Neuronal stem cell (in vitro differentiated cells): Measurements from ENCODE around the gene THY1. TPM values are rescaled to one million over a fixed set of nuclear protein-coding genes. Genes with fewer than 3 reads are reported as not detected.

Experiments used
- DNase-seq: peaks from one replicate; pipeline ENCODE4 v3.0.0-alpha.2; 2013; ENCODE audit warnings: low spot score
- H2AFZ ChIP-seq: one replicate; pipeline ENCODE4 v1.6.1; 2013; ENCODE audit warnings: mild to moderate bottlenecking, low read length, inconsistent platforms
- H2AK5ac ChIP-seq: 2 replicates; pipeline ENCODE4 v1.6.1; 2013; ENCODE audit warnings: low read depth, mild to moderate bottlenecking, inconsistent platforms, low read length, moderate library complexity, mixed read lengths
- H2BK120ac ChIP-seq: 2 replicates; pipeline ENCODE4 v1.6.1; 2013; ENCODE audit warnings: low read depth, mild to moderate bottlenecking, inconsistent platforms, low read length, moderate library complexity, mixed read lengths
- H2BK12ac ChIP-seq: one replicate; pipeline ENCODE4 v1.6.1; 2013; ENCODE audit warnings: low read length, inconsistent platforms
- H2BK15ac ChIP-seq: 2 replicates; pipeline ENCODE4 v1.6.1; 2013; ENCODE audit warnings: mild to moderate bottlenecking, low read length, inconsistent platforms, mixed read lengths
- H2BK5ac ChIP-seq: one replicate; pipeline ENCODE4 v1.6.1; 2013; ENCODE audit warnings: inconsistent platforms, mild to moderate bottlenecking, low read length, moderate library complexity
- H3K14ac ChIP-seq: one replicate; pipeline ENCODE4 v1.6.1; 2013; ENCODE audit warnings: low read length, inconsistent platforms
- H3K18ac ChIP-seq: 2 replicates; pipeline ENCODE4 v1.6.1; 2013; ENCODE audit warnings: low read length, inconsistent platforms
- H3K23ac ChIP-seq: 2 replicates; pipeline ENCODE4 v1.6.1; 2013; ENCODE audit warnings: low read depth, mild to moderate bottlenecking, mixed read lengths, low read length, inconsistent platforms; ENCODE audit not compliant: poor library complexity
- H3K27ac ChIP-seq: replicated peaks from 3 replicates; pipeline ENCODE4 v1.5.1; 2013; ENCODE audit warnings: low read length, inconsistent platforms
- H3K27me3 ChIP-seq, 3 experiments: 2 replicates each; pipeline ENCODE4 v1.6.1; 2013; ENCODE audit warnings: low read length in 3 of 3, mild to moderate bottlenecking in 2 of 3, inconsistent platforms in 1 of 3, low read depth in 1 of 3, mixed read lengths in 1 of 3, moderate library complexity in 1 of 3; ENCODE audit not compliant: control insufficient read depth in 3 of 3, insufficient read depth in 3 of 3
- H3K36me3 ChIP-seq, 2 donors: replicated peaks in 1 of 2; 2 replicates each; pipeline ENCODE4 v1.6.1; 2013; ENCODE audit warnings: low read length in 2 of 2; ENCODE audit not compliant: control insufficient read depth in 2 of 2, insufficient read depth in 2 of 2
- H3K4ac ChIP-seq: 2 replicates; pipeline ENCODE4 v1.6.1; 2013; ENCODE audit warnings: inconsistent platforms, mild to moderate bottlenecking, low read length, moderate library complexity
- H3K4me1 ChIP-seq, 2 donors: 1 replicate in 1 of 2; 2 replicates in 1 of 2; pipeline ENCODE4 v1.6.1; 2013; ENCODE audit warnings: low read length in 2 of 2, low read depth in 1 of 2; ENCODE audit not compliant: control insufficient read depth in 2 of 2, insufficient read depth in 1 of 2
- H3K4me2 ChIP-seq: one replicate; pipeline ENCODE4 v1.6.1; 2013; ENCODE audit warnings: mild to moderate bottlenecking, low read length, inconsistent platforms; ENCODE audit not compliant: insufficient read depth, poor library complexity, severe bottlenecking
- H3K4me3 ChIP-seq, 2 donors: 2 replicates each; pipeline ENCODE4 v1.5.1; 2013; ENCODE audit warnings: low read length in 2 of 2, mild to moderate bottlenecking in 2 of 2, inconsistent platforms in 1 of 2, moderate library complexity in 1 of 2
- H3K79me1 ChIP-seq: one replicate; pipeline ENCODE4 v1.6.1; 2013; ENCODE audit warnings: low read depth, mild to moderate bottlenecking, inconsistent platforms, low read length, moderate library complexity
- H3K9ac ChIP-seq: one replicate; pipeline ENCODE4 v1.6.1; 2013; ENCODE audit warnings: mild to moderate bottlenecking, low read depth, low read length, inconsistent platforms; ENCODE audit not compliant: poor library complexity
- H3K9me3 ChIP-seq, 2 donors: replicated peaks in 1 of 2; 2 replicates each; pipeline versions ENCODE3 to v1.6.1; 2013; ENCODE audit warnings: low read length in 2 of 2, mild to moderate bottlenecking in 2 of 2, inconsistent platforms in 1 of 2, low read depth in 1 of 2, mixed read lengths in 1 of 2, moderate library complexity in 1 of 2; ENCODE audit not compliant: control insufficient read depth in 2 of 2, insufficient read depth in 1 of 2
- H4K8ac ChIP-seq: one replicate; pipeline ENCODE4 v1.6.1; 2013; ENCODE audit warnings: low read depth, mild to moderate bottlenecking, inconsistent platforms, low read length, moderate library complexity
- H4K91ac ChIP-seq: one replicate; pipeline ENCODE4 v1.6.1; 2013; ENCODE audit warnings: low read length, low read depth, mild to moderate bottlenecking, inconsistent platforms; ENCODE audit not compliant: poor library complexity
- WGBS, 2 donors: extraction: QIAGEN DNeasy Blood & Tissue Kit; methylation state at CpG; one replicate each; pipeline ENCODE4 v1.1.7; 2013; ENCODE audit warnings: missing lambda C conversion rate in 2 of 2, mixed read lengths in 1 of 2; ENCODE audit not compliant: insufficient read length in 2 of 2, insufficient replicate concordance in 1 of 2; ENCODE audit errors: extremely low coverage in 2 of 2; 5-methylcytosine and 5-hydroxymethylcytosine counted together
- polyA plus RNA-seq, 2 experiments: library from polyadenylated mRNA; stranded (reverse); fragments of 200-250 nt; gene quantifications; one replicate each; pipeline ENCODE4 v1.2.3, GENCODE V29; 2013

The THY1 gene
- 85.1 TPM for polyA plus RNA-seq (2013, experiment 1 of 2)
- 84.3 TPM for polyA plus RNA-seq (2013, experiment 2 of 2)

DNA sequence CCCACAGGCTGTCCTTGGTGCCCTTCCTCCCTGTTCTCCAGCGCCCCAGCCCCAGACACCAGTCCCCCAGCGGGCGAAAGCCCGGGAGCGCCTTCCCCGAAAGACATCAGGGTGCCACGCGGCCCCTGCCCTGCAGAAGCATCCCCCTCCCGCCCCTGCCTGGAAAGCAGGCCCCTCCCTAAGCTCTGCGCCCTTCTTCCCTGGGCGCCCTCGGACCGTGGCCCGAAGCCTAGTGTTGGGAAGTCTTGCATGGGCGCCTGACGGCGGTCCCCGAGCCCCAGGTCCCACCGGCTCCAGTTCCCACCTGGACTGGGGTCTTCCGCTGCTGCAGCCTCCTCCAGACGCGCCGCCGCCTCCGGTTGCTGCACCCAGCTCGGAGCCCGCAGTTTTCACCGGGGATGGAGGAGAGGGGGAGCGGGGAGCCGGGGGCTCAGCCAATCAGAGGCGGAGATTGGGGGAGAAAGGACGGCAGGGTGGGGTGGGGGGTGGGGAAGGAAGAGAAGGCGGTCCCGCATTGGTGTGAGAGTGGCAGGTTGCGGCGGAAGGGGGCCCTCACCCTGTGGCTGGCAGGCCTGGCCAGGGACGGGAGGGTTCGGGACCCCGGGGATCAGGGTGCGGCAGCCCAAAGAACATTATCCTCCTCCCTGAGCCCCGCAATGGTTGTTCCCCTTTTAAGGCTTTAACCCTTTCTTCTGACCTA is at the start of gene THY1:
Gene THY1 (minus strand): TSS at position 364 of the 700 bp plus-strand sequence. CDS start 2,267 bp downstream, outside the sequence.
- H2AFZ ChIP-seq = peak within 1 kb of the TSS; percentile 97
- H3K27me3 ChIP-seq = peaks cover 0 to 32% (median 0%) of the 10 kb centered on the region in 3 experiments
- peak within 1 kb of the TSS; percentile 42 for H2AK5ac ChIP-seq
- no peak within 1 kb of the TSS for H2BK120ac ChIP-seq
- H3K9ac ChIP-seq = peak within 1 kb of the TSS; percentile 93
- no CpG with 5 or more reads among the region's 41 CpGs for WGBS, 2 donors
- H3K79me1 ChIP-seq = peaks cover 8% of the 10 kb centered on the region
- H4K8ac ChIP-seq = no peak within 1 kb of the TSS
- peaks cover 10 to 16% of the 10 kb centered on the region in 2 donors for H3K36me3 ChIP-seq
- no peak within 1 kb of the TSS for H3K4ac ChIP-seq
- H2BK12ac ChIP-seq = no peak within 1 kb of the TSS
- peak; percentile 67 for DNase-seq
- peak within 1 kb of the TSS; percentile 69 for H3K4me2 ChIP-seq
- H2BK15ac ChIP-seq = peak within 1 kb of the TSS; percentile 6
- H4K91ac ChIP-seq = no peak within 1 kb of the TSS
- H3K23ac ChIP-seq = peak within 1 kb of the TSS; percentile 59
- peak within 1 kb of the TSS; percentile 77 for H3K14ac ChIP-seq
- H3K9me3 ChIP-seq = no peaks in the 10 kb centered on the region
- H3K27ac ChIP-seq = peak within 1 kb of the TSS; percentile 55
- H3K4me3 ChIP-seq = peak within 1 kb of the TSS; percentile 65 to 95
- H3K4me1 ChIP-seq = peaks cover 14 to 15% of the 10 kb centered on the region in 2 donors
- H3K18ac ChIP-seq = peak within 1 kb of the TSS; percentile 81
- H2BK5ac ChIP-seq = peak within 1 kb of the TSS; percentile 55

DNA sequence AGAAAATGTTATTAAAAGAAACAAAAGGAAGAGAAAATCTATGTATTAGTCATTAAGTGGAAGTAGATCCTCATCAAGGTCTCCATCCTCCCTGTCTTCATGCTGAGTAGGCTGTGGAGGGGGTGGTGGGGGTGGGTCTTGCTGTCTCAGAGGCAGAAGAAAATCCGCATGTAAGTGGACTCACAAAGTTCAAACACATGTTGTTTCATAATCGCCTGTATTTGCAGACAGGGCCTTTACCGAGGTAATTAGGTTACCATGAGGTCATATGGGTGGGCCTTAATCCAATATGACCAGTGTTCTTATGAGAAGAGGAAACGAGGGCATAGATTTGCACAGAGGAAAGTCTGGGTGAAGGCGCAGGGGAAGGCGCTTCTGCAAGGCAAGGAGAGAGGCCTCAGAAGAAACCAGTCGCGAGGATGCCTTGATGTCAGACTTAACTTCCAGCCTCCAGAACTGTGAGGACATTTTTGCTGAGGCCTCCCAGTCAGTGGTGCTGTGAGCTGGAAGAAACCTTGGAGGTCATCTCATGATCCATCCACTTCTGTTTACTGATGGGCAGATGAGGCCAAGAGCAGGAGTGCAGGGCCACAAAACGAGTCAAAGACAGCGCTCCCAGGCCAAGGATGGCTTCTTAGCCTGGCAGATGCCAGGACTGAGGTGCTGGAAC is 49.3 kb upstream of the THY1 start:
- Histone ChIP-seq H2BK5ac (no peak overlapping the region), H3K4me2 (no peak overlapping the region), H4K91ac (no peak overlapping the region), H3K27ac (no peak overlapping the region), H4K8ac (no peak overlapping the region), H3K4me3 (no peak overlapping the region), H3K4ac (no peak overlapping the region), H2AFZ (no peak overlapping the region), H3K4me1 (peaks cover 3% of the 10 kb centered on the region in 2 donors), H3K27me3 (peaks cover 0 to 21% (median 0%) of the 10 kb centered on the region in 3 experiments), H3K18ac (no peak overlapping the region), H2BK12ac (no peak overlapping the region), H2BK15ac (peak overlapping the region; percentile 6), H3K14ac (no peak overlapping the region), H3K9ac (peak overlapping the region; percentile 25), H2AK5ac (peak overlapping the region; percentile 78), H3K36me3 (no peaks in the 10 kb centered on the region), H3K9me3 (no peaks in the 10 kb centered on the region), H2BK120ac (no peak overlapping the region), H3K23ac (no peak overlapping the region), H3K79me1 (no peaks in the 10 kb centered on the region)
- WGBS, 2 donors = no CpG with 5 or more reads among the region's 10 CpGs
- DNase-seq = no peak

DNA sequence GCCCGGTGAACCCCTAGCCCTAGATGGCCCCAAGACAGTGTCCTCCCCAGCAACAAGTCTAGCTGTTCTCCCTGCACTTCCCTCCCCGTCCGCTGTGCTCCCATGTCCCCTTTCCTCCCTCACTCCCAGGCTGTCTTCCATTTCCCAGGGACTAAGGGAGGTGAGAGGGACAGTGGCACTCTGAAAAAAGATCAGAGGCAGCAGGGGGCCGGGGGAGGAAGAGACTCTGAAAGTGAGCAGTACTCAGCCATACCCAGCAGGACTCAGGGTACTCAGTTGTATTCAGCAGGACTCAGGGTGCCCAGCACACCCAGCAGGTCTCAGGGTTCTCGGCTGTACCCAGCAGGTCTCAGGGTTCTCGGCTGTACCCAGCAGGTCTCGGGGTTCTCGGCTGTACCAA is 48.4 kb upstream of the THY1 start:
- Histone ChIP-seq H3K4me3 (no peak overlapping the region), H2AFZ (no peak overlapping the region)
- WGBS, 2 donors = no CpG with 5 or more reads among the region's 8 CpGs

More for the DNA sequence above, 48.4 kb upstream of the THY1 start:
- no peaks in the 10 kb centered on the region for H3K79me1 ChIP-seq
- peak overlapping the region; percentile 34 for H2BK5ac ChIP-seq
- H3K4me2 ChIP-seq = no peak overlapping the region
- H4K8ac ChIP-seq = no peak overlapping the region
- no peaks in the 10 kb centered on the region for H3K9me3 ChIP-seq
- H3K9ac ChIP-seq = peak overlapping the region; percentile 27
- H3K27ac ChIP-seq = no peak overlapping the region
- H2BK15ac ChIP-seq = no peak overlapping the region
- H2BK120ac ChIP-seq = no peak overlapping the region
- no peak overlapping the region for H2BK12ac ChIP-seq
- peak overlapping the region; percentile 50 for H2AK5ac ChIP-seq
- DNase-seq = no peak
- H4K91ac ChIP-seq = no peak overlapping the region
- H3K27me3 ChIP-seq = peaks cover 0 to 21% (median 0%) of the 10 kb centered on the region in 3 experiments
- no peak overlapping the region for H3K23ac ChIP-seq
- peaks cover 3% of the 10 kb centered on the region in 2 donors for H3K4me1 ChIP-seq
- H3K4ac ChIP-seq = no peak overlapping the region
- H3K18ac ChIP-seq = peak overlapping the region; percentile 57
- H3K14ac ChIP-seq = no peak overlapping the region
- no peaks in the 10 kb centered on the region for H3K36me3 ChIP-seq
